IMR-90 (cell line): ENCODE results near the gene CERS6.

Experiments used
- CEBPB ChIP-seq: IDR thresholded peaks from 2 replicates; pipeline ENCODE4 v1.6.1; 2012; ENCODE audit warnings: low read depth, low read length, improper control_type of control experiment
- MAFK ChIP-seq: IDR thresholded peaks from 2 replicates; pipeline ENCODE4 v1.6.1; 2012; ENCODE audit warnings: low read depth, low read length, improper control_type of control experiment
- MAZ ChIP-seq: IDR thresholded peaks from 2 replicates; pipeline ENCODE4 v1.6.1; 2012; ENCODE audit warnings: low read depth, mild to moderate bottlenecking, low read length, improper control_type of control experiment, moderate library complexity, borderline replicate concordance
- MXI1 ChIP-seq: IDR thresholded peaks from 2 replicates; pipeline ENCODE4 v1.6.1; 2012; ENCODE audit warnings: low read depth, mild to moderate bottlenecking, low read length, moderate library complexity, borderline replicate concordance
- POLR2A ChIP-seq: IDR thresholded peaks from 2 replicates; pipeline ENCODE4 v1.6.1; 2012; ENCODE audit warnings: mild to moderate bottlenecking, low read depth, low read length
- RCOR1 ChIP-seq: IDR thresholded peaks from 2 replicates; pipeline ENCODE4 v1.6.1; 2012; ENCODE audit warnings: mild to moderate bottlenecking, low read length, improper control_type of control experiment; ENCODE audit not compliant: insufficient replicate concordance
- SMC3 ChIP-seq: fragments of 150-350 bp; IDR thresholded peaks from 2 replicates; pipeline ENCODE4 v1.6.1; 2016; ENCODE audit warnings: low read depth, mild to moderate bottlenecking, antibody characterized with exemption, low read length, moderate library complexity
- TF ChIP-seq, protein P1 (sequence below): conservative IDR thresholded peaks from 2 replicates; pipeline ENCODE4 v1.5.1; 2012; ENCODE audit warnings: mild to moderate bottlenecking, low read depth, low read length, improper control_type of control experiment

DNA sequence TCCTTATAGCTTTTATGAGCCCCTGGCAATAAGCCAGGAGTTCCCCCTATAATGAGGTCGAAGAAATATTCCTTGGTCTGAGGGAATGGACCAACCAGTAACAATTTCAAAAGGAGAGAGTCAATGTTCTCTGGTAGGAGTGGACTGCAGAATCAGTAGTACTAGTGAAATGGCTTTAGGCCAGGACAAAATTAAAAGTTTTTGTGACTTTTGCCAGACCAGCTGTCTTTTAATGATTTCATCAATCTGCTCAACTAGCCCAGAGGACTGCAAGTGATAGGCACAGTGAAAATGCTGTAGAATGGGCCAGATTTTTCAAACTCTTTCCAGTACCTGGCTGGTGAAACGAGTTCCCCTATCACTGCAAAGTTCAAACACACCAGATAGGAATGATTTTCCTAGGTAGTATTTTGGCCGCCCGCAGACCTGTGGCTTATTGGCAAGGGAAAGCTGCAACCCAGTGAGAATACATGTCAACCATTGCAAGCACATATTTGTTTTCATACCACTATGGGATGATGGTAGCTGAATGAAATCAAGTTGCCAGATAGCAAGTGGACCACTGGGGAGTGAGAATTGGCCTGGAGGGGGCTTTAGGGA, 45.5 kb downstream of the CERS6 start:
- no peak for TF ChIP-seq MAZ
- TF ChIP-seq, protein P1, sequence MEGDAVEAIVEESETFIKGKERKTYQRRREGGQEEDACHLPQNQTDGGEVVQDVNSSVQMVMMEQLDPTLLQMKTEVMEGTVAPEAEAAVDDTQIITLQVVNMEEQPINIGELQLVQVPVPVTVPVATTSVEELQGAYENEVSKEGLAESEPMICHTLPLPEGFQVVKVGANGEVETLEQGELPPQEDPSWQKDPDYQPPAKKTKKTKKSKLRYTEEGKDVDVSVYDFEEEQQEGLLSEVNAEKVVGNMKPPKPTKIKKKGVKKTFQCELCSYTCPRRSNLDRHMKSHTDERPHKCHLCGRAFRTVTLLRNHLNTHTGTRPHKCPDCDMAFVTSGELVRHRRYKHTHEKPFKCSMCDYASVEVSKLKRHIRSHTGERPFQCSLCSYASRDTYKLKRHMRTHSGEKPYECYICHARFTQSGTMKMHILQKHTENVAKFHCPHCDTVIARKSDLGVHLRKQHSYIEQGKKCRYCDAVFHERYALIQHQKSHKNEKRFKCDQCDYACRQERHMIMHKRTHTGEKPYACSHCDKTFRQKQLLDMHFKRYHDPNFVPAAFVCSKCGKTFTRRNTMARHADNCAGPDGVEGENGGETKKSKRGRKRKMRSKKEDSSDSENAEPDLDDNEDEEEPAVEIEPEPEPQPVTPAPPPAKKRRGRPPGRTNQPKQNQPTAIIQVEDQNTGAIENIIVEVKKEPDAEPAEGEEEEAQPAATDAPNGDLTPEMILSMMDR, result no peak
- TF ChIP-seq MAFK, result no peak
- no peak for TF ChIP-seq RCOR1
- no peak for TF ChIP-seq SMC3
- no peak for TF ChIP-seq POLR2A
- TF ChIP-seq MXI1, result no peak
- no peak for TF ChIP-seq CEBPB
